HG02623 (cell line): ENCODE results near the gene INSM1.

Experiments
- ATAC-seq: cut with Tn5 transposase; IDR thresholded peaks from one replicate; pipeline ENCODE4 v1.9.1; 2021; ENCODE audit warnings: moderate library complexity; ENCODE audit not compliant: unreplicated experiment

The INSM1 gene

GRCh38 chr20:20393207-20394120 is 25.6 kb downstream of the INSM1 start:
- ATAC-seq: no peak

- ATAC-seq: no peak
Observed at GRCh38 chr20:20395087-20395486, 27.2 kb downstream of the INSM1 start.

GRCh38 chr20:20395903-20396568 is 28.1 kb downstream of the INSM1 start:
- no peak for ATAC-seq

GRCh38 chr20:20396794-20397193 is 28.9 kb downstream of the INSM1 start:
- no peak for ATAC-seq

GRCh38 chr20:20398123-20398522 is 30.2 kb downstream of the INSM1 start:
- ATAC-seq: no peak

GRCh38 chr20:20399531-20400500 is 31.9 kb downstream of the INSM1 start:
- ATAC-seq: no peak

- no peak for ATAC-seq
Observed at GRCh38 chr20:20401991-20402390, 34.1 kb downstream of the INSM1 start.

GRCh38 chr20:20404633-20405032 is 36.7 kb downstream of the INSM1 start:
- no peak for ATAC-seq

- ATAC-seq: no peak
Observed at GRCh38 chr20:20405623-20406022, 37.7 kb downstream of the INSM1 start.

- ATAC-seq: no peak
Observed at GRCh38 chr20:20406306-20406705, 38.4 kb downstream of the INSM1 start.

- no peak for ATAC-seq
Observed at GRCh38 chr20:20407891-20408805, 40.2 kb downstream of the INSM1 start.

- no peak for ATAC-seq
Observed at GRCh38 chr20:20409331-20409730, 41.4 kb downstream of the INSM1 start.

- no peak for ATAC-seq
Observed at GRCh38 chr20:20410678-20411077, 42.8 kb downstream of the INSM1 start.

- ATAC-seq: no peak
Observed at GRCh38 chr20:20411402-20411801, 43.5 kb downstream of the INSM1 start.

GRCh38 chr20:20411836-20412235 is 43.9 kb downstream of the INSM1 start:
- no peak for ATAC-seq

- ATAC-seq: no peak
Observed at GRCh38 chr20:20412750-20413149, 44.8 kb downstream of the INSM1 start.

GRCh38 chr20:20413810-20414281 is 45.9 kb downstream of the INSM1 start:
- ATAC-seq: no peak

- no peak for ATAC-seq
Observed at GRCh38 chr20:20414640-20415220, 46.8 kb downstream of the INSM1 start.

GRCh38 chr20:20415321-20415720 is 47.4 kb downstream of the INSM1 start:
- no peak for ATAC-seq
